Astrocyte of the hippocampus (primary cell): ENCODE results near the gene MROH7.

Experiments used
- DNase-seq: peaks from one replicate; pipeline ENCODE4 v3.0.0; 2011; ENCODE audit warnings: low read depth, low spot score

MROH7 gene

DNA sequence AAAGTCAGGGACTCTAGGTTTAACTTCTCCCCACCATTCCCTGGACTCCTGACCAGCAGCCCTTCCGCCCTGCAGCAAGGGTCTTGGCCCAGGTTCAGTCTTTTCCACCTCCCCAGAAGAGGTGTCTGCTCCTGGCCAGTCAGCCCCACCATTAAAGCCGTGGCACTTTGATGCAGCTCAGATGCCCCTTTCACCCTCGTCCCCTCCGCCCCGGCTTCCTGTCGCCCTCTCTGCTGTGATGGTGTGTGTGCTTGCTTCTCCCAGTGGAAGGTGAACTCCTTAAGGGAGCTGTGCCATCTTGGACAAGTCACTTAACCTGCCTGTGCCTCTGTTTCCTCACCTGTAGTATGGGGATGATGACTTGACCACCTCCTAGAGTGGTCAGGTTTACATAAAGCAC, 56.3 kb downstream of the MROH7 start:
- no peak for DNase-seq

DNA sequence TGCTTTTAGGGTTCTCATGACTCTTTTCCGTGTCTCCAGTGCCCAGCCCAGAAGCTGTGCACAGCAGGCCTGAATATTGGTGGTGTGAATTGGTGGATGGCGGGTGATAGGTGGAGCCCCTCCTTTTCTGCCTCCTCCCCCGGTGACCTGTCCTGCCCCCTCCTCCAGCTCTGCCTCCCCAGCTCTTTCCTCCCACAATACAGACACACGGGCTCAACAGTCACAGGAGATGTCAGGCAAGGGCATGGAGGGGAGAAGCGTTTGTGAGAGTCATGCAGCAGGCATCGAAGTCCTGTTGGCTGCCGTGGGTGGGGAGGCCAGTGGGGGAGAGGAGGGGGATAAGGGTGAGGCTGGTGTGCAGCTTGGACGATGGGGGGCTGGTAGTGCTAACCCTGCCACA, 56.8 kb downstream of the MROH7 start:
- DNase-seq, result no peak

DNA sequence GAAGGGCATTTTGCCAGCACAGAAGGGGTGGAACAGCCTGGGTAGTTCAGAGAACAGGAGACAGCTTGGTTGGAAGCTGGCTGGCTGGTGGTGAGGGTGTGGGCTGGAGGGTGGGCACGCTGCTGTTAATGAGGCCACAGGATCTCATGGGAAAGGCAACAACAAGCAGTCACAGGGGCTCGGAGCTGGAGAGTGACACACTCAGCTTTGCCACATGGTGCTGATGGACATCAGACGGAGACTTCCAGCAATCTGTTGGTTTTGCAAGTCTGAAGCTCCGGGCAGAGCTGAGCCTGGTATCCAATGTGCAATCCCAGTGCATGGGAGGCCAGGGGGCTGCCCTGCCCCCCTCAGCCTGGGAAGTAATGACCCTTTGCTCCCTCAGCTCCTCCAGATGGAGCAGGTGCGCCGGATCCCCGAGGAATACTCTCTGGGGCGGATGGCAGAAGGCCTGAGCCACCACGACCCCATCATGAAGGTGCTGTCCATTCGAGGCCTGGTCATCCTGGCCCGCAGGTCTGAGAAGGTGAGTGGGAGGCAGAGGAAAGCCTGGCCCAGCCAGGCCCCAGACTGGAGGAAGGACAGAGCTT, 58.4 kb downstream of the MROH7 start:
- no peak for DNase-seq

DNA sequence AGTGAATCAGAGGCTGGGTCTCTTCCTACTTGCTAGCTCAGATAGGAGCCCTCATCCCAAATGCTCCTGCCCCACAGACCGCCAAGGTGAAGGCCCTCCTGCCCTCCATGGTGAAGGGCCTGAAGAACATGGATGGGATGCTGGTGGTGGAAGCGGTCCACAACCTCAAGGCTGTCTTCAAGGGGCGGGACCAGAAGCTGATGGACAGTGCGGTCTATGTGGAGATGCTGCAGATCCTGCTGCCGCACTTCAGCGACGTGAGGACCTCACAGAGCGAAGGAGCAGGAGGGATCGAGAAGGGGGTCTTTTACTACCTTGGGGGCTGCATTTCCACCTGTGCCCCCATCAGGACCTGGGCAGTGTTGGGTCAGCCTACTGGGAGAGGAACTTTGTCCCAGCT, 59.5 kb downstream of the MROH7 start:
- DNase-seq, result no peak

DNA sequence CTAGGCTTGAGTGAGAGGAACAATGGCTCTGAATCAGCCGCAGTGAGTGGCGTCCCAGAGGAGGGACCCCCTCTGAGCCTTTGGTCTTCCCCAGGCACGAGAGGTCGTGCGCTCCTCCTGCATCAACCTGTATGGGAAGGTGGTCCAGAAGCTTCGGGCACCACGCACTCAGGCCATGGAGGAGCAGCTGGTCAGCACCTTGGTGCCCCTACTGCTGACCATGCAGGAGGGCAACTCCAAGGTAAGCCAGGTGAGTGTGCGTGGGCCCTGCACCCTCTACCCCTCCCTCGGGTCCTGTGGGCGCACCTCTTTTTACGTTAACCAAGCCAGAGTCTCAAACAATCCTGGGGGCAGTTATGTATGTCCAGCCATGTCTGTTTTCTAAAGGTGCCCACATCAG, 60.4 kb downstream of the MROH7 start:
- no peak for DNase-seq

DNA sequence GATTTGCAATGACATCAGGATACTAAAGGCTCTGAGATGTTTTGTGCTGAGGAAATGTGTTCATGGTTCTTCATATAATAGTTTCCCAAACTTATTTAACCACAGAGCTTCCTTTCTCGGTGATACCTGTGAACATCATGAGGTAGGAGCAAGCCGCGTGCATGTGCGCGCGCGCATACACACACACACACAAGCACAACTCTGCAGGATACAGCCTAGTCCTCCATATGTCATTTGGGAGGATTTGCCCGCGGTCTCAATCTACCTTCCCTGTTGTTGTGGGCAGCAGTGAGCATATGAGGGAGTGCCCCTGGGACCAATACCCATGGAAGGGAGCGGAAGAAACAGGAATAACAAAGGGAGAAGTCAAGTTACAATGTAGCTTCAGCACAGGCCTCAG, 61.9 kb downstream of the MROH7 start:
- DNase-seq, result no peak

DNA sequence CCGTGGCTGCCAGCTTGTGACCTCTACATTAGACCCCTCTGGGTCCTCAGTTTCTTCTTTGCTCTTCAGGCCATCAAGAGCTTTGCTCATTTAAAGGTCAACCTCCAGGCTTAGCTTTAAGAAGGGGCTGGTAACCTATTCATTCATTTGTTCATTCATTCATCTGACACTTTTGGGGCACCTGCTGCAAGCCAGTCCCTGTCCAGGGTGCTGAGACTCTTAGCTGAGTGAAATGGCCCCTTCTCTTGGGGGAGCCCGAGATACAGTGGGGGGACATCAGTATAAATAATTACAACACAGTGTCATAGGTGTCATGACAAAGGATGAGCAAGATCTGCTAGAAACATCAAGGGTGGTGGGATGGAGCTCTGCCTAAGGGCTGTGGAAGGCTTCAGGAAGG, 63.6 kb downstream of the MROH7 start:
- peak; percentile 13 for DNase-seq

DNA sequence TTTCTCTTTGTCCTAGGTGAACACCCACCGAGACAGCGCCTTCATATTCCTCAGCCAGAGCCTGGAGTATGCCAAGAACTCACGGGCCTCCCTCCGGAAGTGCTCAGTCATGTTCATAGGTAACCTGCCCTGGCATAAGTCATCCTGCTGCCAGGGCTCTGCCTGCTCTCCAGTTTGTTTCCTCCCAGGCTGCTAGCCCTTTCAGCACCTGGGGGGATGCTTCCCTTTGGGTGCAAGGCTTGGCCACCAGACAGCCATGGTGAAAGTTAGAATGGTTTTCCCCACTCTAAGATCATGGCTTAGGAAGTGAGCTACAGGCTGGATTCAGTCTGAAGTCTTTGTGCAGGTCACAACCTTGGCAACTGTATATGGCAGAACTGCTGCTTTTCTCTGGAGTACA, 64.8 kb downstream of the MROH7 start:
- DNase-seq, result no peak

DNA sequence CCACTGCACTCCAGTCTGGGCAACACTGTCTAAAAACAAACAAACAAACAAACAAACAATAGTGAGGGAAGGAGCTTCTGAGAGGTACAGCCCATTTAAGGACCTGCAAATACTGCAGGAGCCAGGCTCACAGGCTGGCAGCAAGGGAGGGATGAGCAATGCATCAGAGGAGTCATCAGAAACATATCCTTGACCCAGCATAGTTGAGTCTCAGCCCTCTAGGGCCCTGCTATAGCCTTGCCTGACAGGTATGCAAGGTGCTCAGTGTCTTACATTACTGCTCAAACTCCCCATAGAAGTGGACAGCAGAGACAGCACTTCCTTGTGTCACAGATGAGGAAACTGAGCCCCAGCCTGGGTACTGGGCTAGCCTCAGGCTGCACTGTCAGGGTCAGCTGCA, 66.8 kb downstream of the MROH7 start:
- no peak for DNase-seq

DNA sequence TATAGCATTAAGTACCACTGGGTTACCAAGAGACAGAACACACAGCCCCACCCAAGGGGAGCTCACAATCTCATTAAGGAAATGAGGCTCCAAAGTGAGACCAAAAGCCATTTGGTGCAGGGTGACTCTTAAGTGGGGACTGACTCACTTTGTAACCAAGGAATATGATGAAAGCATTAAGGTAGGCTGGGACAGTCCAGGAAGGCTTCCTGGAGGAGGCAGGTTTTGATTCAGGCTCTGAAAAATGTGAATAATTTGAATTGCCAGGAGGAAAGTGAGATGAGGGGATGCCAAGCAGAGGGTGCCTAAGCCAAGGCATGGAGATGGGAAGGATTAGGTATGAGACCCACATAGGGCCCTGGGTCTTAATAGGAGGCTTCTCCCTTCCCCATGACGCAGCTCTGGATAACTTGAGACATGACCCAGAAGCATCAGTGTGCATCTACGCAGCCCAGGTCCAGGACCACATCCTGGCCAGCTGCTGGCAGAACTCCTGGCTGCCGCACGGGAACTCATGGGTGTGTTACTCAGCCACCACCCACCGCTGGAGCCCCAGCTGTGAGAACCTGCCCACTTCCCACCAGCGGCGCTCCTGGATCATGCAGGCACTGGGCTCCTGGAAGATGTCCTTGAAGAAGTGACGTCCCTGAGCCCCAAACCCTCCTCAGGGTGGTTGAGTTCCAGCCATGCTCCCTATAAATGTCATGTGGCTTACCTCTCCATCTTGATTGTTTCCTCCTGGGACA, 68.1 kb downstream of the MROH7 start:
- no peak for DNase-seq

DNA sequence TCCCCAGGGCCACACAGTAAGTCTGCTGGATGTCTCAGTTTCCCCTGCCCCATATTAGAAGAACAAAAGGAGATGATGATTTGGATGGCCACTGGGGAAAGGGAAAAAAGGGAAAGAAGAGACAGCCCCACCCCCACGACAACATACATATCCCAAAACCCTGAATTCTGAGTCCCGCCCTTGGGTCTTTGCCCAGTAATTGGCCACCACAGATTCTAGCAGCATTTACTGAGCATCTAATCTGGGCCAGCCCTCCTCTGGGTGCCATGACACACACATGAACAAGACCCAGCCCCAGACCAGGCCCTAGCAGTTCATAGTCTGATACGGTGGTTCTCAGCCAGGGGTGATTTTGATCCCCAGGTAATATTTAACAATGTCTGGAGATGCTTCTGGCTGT, 68.8 kb downstream of the MROH7 start:
- DNase-seq, result no peak

DNA sequence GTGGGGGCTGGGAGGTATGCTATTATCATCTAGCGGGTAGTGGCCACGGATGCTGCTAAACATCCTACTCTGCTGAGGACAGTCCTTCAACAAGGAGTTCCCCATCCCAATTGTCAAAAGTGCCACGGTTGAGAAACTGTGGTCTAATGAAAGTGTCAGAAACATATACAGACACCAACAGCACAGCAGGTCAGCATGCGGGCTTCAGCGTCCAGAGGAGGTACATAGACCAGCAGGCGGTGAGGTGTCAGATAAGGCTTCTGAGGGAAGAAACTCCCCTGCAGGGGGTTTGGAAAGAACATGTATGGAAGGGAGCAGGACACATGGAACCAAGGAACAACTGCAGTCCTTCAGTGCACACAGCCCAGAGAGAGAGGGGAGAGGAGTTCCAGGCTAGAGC, 69.3 kb downstream of the MROH7 start:
- DNase-seq, result no peak

DNA sequence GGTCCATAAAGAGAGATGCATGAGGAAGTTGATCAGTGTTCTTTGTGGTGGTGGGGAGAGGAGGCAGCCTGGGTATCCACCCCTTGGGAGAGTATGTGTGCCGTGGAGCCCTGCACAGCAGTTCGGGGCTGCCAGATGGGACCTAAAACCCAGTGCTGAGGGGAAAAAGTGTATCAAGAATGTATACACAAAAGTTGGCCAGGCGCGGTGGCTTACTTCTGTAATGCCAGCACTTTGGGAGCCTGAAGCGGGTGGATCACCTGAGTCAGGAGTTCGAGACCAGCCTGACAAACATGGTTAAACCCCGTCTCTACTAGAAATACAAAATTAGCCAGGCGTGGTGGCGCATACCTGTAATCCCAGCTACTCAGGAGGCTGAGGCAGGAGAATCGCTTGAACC, 70.0 kb downstream of the MROH7 start:
- no peak for DNase-seq

DNA sequence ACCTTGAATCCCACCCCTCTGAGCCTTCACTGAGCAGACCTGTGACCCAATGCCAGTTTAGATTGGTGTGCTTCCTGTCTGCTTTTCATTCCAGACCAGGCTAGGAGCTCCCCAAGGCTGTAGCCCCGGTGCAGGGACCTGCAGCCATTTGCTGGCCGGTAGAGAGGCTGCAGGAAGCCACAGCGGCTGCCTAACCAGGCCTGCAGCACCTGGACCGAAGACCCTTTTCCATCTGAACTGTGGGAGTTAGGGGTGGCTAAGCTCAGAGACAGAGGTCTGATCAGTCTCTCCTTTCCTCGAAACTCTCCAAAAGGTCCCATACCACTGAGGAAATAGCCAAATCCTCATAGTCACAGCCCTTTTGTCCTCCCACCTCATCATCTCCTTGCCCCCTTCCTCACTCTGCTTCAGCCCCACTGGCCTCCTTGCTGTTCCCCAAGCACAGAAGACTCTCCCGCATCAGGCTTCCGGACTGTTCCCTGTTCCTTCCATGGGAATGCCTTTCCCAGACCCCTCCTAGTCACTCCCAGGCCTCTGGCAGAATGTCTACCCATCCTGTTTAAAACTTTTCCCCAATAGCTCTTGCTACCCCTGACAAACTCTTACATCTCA, 73.4 kb downstream of the MROH7 start:
- no peak for DNase-seq

DNA sequence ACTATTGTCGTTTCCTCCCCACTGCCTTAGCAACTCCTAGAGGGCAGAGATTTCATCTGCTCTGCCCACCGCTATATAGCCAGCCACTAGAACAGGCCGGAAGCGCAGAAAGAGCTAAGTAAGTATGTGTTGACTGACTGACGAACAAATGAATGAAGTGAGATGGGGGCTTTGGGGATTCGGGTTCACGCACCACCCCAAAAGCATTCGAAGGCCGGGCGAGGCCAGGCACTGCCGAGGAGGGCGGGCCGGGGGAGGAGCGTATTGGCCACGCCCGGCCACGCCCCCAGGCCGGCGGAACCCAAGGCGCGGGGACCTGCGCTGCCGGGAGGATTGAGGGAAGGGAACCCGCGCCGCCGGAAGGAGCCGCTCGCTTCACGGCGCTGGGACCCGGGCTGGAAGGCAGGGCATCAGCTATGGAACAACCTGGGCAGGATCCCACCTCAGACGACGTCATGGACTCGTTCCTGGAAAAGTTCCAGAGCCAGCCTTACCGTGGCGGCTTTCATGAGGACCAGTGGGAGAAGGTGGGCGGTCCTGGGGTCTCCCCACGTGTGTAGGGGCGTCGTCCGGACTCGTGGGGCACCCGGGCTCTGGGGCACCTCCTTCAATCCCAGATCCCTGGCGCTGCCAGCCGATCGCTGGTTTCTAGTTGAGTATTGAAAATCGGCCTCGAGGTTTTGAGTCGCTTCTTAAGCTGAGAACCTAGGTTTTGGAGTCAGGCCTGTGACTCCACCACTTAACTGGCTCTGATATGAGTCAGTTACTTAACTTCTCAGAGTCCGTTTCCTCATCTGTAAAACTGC, 74.1 kb downstream of the MROH7 start, which contains the start of gene TTC4:
TSS of gene TTC4 (plus strand) at position 369 of the 806 bp plus-strand sequence. CDS start at position 417, 48 bp downstream.
- peak; percentile 95 for DNase-seq

DNA sequence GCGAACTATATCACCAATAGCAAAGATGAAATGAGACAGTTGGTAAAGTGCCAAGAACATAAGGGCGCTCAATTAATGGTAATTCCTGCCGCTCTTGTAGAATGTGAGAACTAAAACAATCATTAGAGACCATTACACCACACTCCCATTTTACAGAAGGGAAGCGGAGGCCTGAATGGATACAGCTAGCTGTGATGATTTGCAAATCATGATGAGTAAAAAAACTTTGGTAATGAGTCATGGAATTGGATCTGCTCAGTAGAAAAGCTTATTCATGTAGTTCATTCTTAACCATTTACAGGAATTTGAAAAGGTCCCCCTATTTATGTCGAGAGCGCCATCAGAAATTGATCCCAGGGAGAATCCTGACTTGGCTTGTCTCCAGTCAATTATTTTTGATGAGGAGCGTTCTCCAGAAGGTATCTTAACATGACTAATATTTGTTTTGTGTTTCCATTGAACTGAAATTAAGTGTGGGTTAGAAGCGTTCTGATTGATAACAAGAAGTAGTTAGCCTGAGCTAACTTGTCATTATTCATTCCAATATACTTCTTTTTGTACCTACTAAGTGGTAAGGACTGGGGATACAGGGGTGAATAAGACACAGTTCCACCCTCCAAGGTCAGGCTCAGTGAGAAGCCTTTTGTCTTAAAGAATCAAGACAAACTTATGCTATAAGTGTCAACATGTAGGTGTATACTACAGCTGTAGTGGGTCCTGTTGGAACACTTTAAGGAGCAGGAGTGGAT, 74.9 kb downstream of the MROH7 start:
- DNase-seq, result peak; percentile 47

DNA sequence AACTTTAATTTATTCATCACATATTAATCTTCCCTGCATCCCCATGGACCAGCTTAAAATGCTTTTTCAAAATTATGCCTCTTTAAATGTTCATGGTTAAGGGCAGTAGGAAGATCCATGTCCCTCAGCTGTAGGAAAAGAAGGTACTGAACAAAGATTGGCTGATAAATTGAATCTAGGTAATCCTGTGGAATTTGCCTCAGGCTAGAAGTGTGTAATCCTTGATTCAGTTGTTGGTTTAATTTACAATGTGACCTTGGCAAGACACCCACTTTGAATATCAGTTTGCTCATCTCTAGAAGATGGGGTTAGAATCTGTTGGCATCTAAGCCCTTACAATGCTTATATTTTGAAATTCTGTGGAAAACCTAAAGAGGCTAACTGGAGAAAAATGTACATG, 80.1 kb downstream of the MROH7 start:
- DNase-seq, result no peak

DNA sequence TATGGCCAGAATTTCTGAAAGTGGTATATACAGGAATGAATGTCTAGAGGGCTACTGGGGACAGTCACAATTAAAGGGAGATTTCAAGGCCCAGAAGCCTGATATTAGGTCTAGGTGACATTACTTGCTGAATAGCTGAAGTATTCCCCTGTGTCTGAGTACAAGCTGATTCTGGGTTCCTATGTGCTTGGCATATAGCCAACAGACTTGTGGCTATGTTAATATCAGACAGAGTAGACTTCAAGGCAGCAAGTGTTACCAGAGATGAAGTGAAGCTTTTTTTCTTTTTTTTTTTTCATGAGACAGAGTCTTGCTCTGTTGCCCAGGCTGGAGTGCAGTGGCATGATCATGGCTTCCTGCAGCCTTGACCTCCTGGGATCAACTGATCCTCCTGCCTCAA, 82.4 kb downstream of the MROH7 start:
- DNase-seq, result no peak

DNA sequence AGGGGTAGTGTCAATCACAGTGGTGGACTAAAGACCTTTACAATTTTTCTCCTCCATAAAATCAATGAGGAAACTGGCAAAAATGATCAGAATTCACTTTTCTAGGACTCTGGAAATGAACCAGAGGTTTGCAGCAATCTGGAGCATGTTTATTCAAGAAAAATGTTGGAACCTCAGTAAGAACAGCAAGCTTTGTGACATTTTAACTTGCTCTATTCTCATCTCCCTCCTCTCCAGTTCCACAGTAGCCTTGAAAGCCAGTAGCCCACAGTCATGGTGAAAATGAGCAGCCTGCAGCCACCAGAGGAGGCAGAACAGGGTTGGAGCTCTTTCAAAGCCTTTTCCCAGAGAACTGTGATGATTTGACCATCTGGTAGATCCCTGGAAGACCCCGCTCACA, 83.2 kb downstream of the MROH7 start:
- DNase-seq, result no peak

DNA sequence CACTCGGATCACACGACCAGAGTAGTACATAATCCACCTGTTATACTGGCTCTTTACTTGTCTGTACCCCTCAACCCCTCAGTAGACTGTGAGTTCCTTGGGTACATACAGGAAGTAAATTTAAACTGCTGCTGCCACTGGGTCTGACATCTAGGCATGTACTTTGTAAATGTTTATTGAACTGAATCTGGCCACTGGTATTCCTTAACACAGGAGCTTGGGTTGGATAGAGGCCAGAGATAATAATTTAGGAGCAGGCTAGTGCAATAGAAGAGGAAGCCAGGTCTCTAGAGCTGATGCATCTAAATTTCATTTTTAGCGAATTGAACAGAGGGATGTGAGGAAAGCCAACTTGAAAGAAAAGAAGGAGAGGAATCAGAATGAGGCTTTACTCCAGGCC, 86.4 kb downstream of the MROH7 start:
- peak; percentile 59 for DNase-seq

DNA sequence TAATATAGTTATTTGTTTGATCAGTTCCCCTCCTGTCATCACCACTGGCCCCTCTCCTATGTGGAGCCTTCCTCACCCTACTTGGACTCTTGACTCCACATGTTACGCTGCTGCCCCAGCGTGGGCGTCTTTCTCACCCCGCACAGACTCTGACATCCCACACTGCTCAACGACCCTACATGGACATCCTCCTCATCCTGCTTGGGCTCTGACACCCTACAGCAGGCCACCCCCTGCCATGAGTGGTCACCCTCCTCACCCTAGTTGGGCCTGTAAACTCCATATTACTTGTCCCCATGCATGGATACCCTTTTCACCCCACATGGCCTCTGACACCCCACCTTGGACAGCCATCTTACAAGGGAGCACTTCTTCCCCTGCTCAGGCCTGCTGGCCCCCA, 95.1 kb downstream of the MROH7 start:
- no peak for DNase-seq

DNA sequence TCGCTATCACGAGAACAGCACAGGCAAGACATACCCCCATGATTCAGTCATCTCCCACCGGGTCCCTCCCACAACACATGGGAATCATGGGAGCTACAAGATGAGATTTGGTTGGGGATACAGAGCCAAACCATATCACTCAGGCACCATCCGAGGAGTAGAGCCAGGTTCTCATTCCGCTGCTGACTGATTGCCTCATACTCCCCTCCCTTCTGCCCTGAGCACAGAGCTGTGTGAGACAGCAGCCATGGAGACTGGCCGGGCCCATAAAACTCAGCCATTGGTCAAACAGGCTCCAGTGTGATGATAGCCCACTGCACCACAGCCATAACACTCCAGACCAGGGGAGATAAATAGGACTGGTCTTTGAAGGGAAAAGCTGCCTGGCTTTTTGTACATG, 96.7 kb downstream of the MROH7 start:
- DNase-seq, result no peak
